CD4-positive, CD25-positive, alpha-beta regulatory T cell (primary cell): ENCODE measurements around the gene CDCP2. TPM values are rescaled to one million over a fixed set of nuclear protein-coding genes. Genes with fewer than 3 reads are reported as not detected.

Experiments
- ATAC-seq, 2 donors: fragments of 150-1000 bp; cut with Tn5 transposase; one replicate each; pipeline ENCODE4 v1.10.0; 2021; ENCODE audit warnings: low read depth in 2 of 2, moderate number of reproducible peaks in 2 of 2, moderate library complexity in 1 of 2
- DNase-seq, 3 donors: peaks; one replicate each; pipeline versions ENCODE4 v3.0.0 to v3.0.0-alpha.2; 2012 to 2022; ENCODE audit warnings: mixed read lengths in 1 of 3
- H3K27ac ChIP-seq: one replicate; pipeline ENCODE4 v1.7.0; 2013; ENCODE audit warnings: mild to moderate bottlenecking, low read length; ENCODE audit not compliant: insufficient read depth, poor library complexity, severe bottlenecking
- H3K27me3 ChIP-seq: one replicate; pipeline ENCODE4 v1.7.0; 2013; ENCODE audit warnings: low read length; ENCODE audit not compliant: control insufficient read depth, insufficient read depth
- H3K36me3 ChIP-seq: one replicate; pipeline ENCODE4 v1.7.0; 2013; ENCODE audit warnings: mild to moderate bottlenecking, low read length, moderate library complexity; ENCODE audit not compliant: control insufficient read depth, insufficient read depth
- H3K4me1 ChIP-seq: 2 replicates; pipeline ENCODE4 v1.7.0; 2013; ENCODE audit warnings: mild to moderate bottlenecking, low read length; ENCODE audit not compliant: insufficient read depth, control insufficient read depth, poor library complexity, severe bottlenecking
- H3K4me3 ChIP-seq: one replicate; pipeline ENCODE4 v1.7.0; 2013; ENCODE audit warnings: low read depth, mild to moderate bottlenecking, low read length, moderate library complexity
- H3K9me3 ChIP-seq, 2 experiments: 1 replicate in 1 of 2; 2 replicates in 1 of 2; pipeline ENCODE4 v1.7.0; 2013; ENCODE audit warnings: low read length in 2 of 2, mild to moderate bottlenecking in 1 of 2, moderate library complexity in 1 of 2; ENCODE audit not compliant: control insufficient read depth in 2 of 2
- H3K27ac Mint-ChIP-seq, 3 donors: one replicate each; pipeline ENCODE4 v1.8.0; 2020 to 2022; ENCODE audit warnings: mild to moderate bottlenecking in 3 of 3, mixed read lengths in 3 of 3, moderate library complexity in 2 of 3
- H3K27me3 Mint-ChIP-seq: one replicate; pipeline ENCODE4 v1.8.0; 2022; ENCODE audit warnings: mild to moderate bottlenecking, mixed read lengths
- H3K36me3 Mint-ChIP-seq: one replicate; pipeline ENCODE4 v1.8.0; 2020; ENCODE audit warnings: mixed read lengths
- H3K4me1 Mint-ChIP-seq, 4 donors: one replicate each; pipeline ENCODE4 v1.8.0; 2020 to 2022; ENCODE audit warnings: mixed read lengths in 4 of 4, mild to moderate bottlenecking in 1 of 4
- H3K4me3 Mint-ChIP-seq, 4 donors: one replicate each; pipeline ENCODE4 v1.8.0; 2020 to 2022; ENCODE audit warnings: mild to moderate bottlenecking in 4 of 4, mixed read lengths in 4 of 4, moderate library complexity in 3 of 4
- H3K9me3 Mint-ChIP-seq, 7 donors: one replicate each; pipeline ENCODE4 v1.8.0; 2020 to 2022; ENCODE audit warnings: mixed read lengths in 7 of 7, mild to moderate bottlenecking in 3 of 7, moderate library complexity in 2 of 7
- polyA plus RNA-seq, 4 donors: library from polyadenylated mRNA; unstranded; fragments of 300-500 nt; fragmentation: Illumina TruSeq; gene quantifications; one replicate each; pipeline ENCODE4 v1.2.3, GENCODE V29; 2021
- total RNA-seq: library from RNA; stranded (reverse); gene quantifications from one replicate; pipeline ENCODE4 v1.2.3, GENCODE V29; 2022

Gene CDCP2
- total and polyA plus RNA-seq, 5 donors from 2014 or later: 0.15 TPM; not detected in 4

DNA sequence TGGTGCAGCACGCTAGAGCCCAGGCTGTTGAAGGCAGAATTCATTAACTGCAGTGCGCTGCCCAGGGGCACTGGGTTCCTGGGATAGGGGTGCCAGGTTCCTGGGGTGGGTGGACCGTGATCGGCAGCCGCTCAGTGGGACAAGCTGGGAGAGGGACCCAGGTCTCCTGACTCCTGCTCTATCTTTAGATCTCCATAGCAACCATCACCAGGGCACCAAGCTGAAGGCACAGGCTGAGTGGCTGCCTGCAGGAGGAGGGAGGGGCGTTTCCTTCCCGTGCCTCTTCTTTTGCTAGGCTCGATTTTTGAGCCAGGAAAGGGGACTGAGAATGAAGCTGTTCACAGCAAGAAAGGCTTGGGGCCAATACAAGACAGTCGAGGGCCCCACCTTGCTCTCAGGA lies 20.9 kb upstream of the CDCP2 start:
- Histone ChIP-seq H3K27me3 (no peaks in the 10 kb centered on the region), H3K4me1 (peaks cover 4% of the 10 kb centered on the region), H3K36me3 (no peaks in the 10 kb centered on the region), H3K9me3 (no peaks in the 10 kb centered on the region), H3K4me3 (no peak overlapping the region), H3K27ac (no peak overlapping the region)
- Mint-ChIP-seq H3K36me3 (peaks cover 14% of the 10 kb centered on the region), H3K27ac (no peak overlapping the region), H3K4me3 (no peak overlapping the region), H3K4me1 (peaks cover 0 to 12% (median 5%) of the 10 kb centered on the region in 4 donors), H3K9me3 (no peaks in the 10 kb centered on the region), H3K27me3 (no peaks in the 10 kb centered on the region)
- no peak for ATAC-seq
- peak in 1 of 3 donors; percentile 16 for DNase-seq

DNA sequence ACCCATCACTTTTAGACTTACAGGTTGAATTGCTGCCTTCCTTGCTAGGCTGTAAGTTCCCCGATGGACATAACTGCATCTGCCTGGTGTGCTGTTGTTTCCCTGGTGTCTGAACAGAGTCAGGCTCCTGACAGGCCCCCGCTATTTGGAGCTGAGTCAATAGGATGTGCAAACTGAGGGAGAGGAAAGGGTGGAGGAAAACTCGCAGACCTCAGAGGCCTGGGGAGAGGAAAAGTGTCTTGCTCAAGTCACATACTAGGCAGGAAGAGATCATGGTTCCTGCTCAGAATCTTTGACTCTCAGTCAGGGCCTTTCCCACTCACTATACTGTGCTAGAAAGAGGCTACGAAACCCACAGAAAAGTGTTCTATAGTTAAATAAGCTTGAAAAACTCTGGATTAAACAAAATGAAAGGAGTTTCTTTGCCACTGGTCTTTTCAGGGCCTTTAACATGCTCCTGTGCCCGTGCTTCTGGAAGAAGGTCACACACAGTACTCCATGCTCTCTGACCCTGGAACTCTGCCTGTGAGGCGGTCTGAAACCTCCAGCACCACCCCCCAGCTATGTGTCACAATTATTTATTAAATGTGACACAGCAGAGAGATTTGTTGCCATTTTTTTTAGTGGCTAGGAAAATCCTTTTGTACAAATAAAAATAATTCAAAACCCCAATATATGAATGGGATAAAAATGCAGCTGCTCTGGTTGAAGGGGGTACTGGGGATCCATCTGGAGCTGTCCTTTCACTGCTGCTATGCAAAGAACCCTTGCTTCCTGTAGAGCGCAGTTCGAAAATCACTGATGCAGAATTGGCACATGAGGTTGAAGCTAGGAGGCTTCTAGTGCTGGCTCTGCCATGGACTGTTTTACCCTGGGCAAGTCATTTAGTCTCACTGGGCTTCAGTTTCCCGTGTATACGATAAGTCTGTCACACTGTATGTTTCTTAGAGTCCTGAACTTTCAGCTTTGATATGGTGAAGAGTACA lies 20.1 kb upstream of the CDCP2 start:
- Histone ChIP-seq H3K4me1 (peaks cover 4% of the 10 kb centered on the region), H3K27ac (no peak overlapping the region), H3K36me3 (no peaks in the 10 kb centered on the region), H3K9me3 (no peaks in the 10 kb centered on the region), H3K4me3 (no peak overlapping the region), H3K27me3 (no peaks in the 10 kb centered on the region)
- no peak overlapping the region for H3K4me3 Mint-ChIP-seq
- ATAC-seq (no peak), DNase-seq (no peak)
- no peaks in the 10 kb centered on the region for H3K27me3 Mint-ChIP-seq
- H3K36me3 Mint-ChIP-seq: peaks cover 7% of the 10 kb centered on the region
- H3K9me3 Mint-ChIP-seq: no peaks in the 10 kb centered on the region
- peaks cover 0 to 12% (median 5%) of the 10 kb centered on the region in 4 donors for H3K4me1 Mint-ChIP-seq
- peak overlapping the region in 1 of 3 donors; percentile 42 for H3K27ac Mint-ChIP-seq

DNA sequence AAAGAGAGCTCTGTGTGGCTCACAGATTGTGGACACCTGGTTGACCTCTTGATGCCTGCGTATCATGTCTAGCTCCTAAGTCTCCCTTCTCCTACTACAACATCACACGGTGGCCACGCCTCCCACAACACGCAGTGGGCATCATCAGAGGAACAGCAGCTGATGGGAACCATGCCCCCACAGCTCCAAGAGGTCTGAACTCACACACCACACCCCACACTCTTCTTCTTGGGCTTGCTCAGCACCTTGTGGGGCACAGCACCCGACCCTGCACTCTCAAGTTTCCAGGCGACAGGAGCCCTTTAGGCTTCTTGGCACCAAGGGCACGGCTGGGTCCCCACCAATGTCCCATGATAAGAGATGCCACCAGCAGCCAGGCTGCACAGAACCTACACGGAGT lies 18.8 kb upstream of the CDCP2 start:
- H3K36me3 Mint-ChIP-seq: peaks cover 7% of the 10 kb centered on the region
- H3K27me3 Mint-ChIP-seq: no peaks in the 10 kb centered on the region
- no peak overlapping the region for H3K4me3 Mint-ChIP-seq
- Histone ChIP-seq H3K9me3 (no peaks in the 10 kb centered on the region), H3K4me3 (no peak overlapping the region), H3K27me3 (no peaks in the 10 kb centered on the region), H3K36me3 (no peaks in the 10 kb centered on the region), H3K27ac (no peak overlapping the region), H3K4me1 (peaks cover 4% of the 10 kb centered on the region)
- peaks cover 0 to 12% (median 5%) of the 10 kb centered on the region in 4 donors for H3K4me1 Mint-ChIP-seq
- peak overlapping the region in 2 of 3 donors; percentile 27 to 82 for H3K27ac Mint-ChIP-seq
- no peak for ATAC-seq
- DNase-seq: no peak
- H3K9me3 Mint-ChIP-seq: no peaks in the 10 kb centered on the region

DNA sequence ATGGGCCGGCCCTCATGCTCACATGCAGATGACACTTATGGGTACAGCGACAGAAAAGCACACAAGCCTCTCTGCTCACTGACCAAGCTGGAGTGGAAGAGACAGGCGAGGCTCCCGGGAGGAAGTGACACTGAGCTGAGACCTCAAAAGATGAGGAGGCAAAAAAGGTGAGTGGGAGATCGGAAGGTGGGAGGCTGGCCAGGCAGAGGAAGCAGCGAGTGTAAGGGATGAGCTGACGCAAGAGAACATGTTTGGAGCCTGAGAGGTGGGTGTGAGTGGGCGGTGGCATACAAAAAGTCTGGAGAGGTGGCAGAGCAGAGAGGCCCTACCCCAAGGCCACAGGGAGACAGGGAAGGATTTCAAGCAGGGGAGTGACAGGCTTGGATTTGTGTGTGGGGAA lies 18.2 kb upstream of the CDCP2 start:
- Mint-ChIP-seq H3K4me1 (peaks cover 0 to 12% (median 5%) of the 10 kb centered on the region in 4 donors), H3K9me3 (no peaks in the 10 kb centered on the region), H3K27ac (peak overlapping the region; percentile 27 to 82 (median 50)), H3K27me3 (no peaks in the 10 kb centered on the region), H3K4me3 (peak overlapping the region in 1 of 4 donors; percentile 45), H3K36me3 (peaks cover 10% of the 10 kb centered on the region)
- H3K27me3 ChIP-seq: no peaks in the 10 kb centered on the region
- peaks cover 4% of the 10 kb centered on the region for H3K4me1 ChIP-seq
- H3K27ac ChIP-seq: no peak overlapping the region
- DNase-seq (no peak), ATAC-seq (no peak)
- no peaks in the 10 kb centered on the region for H3K9me3 ChIP-seq
- H3K36me3 ChIP-seq: no peaks in the 10 kb centered on the region
- H3K4me3 ChIP-seq: no peak overlapping the region

DNA sequence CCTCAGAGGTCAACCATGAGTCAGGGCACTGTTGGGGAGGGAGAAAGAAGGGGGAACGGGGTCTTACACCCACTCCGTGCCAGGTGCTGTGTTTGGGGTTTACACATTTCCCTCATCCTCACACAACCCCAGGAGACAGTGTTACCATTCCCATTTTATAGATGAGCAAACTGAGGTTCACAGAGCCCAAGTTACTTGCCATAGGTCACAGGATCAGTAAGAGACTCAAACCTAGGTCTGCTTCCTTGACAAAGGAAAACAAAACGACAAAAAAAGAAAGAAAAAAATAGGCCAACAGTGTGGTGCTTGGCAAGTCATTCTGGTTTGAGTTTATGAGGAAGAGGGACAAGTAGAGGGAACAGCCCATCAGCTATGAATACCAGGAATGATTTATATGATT lies 16.3 kb upstream of the CDCP2 start:
- no peaks in the 10 kb centered on the region for H3K36me3 ChIP-seq
- peaks cover 14% of the 10 kb centered on the region for H3K36me3 Mint-ChIP-seq
- H3K27me3 ChIP-seq: no peaks in the 10 kb centered on the region
- no peak for DNase-seq
- H3K27me3 Mint-ChIP-seq: no peaks in the 10 kb centered on the region
- H3K9me3 ChIP-seq: no peaks in the 10 kb centered on the region
- H3K9me3 Mint-ChIP-seq: no peaks in the 10 kb centered on the region
- H3K4me1 ChIP-seq: peaks cover 4% of the 10 kb centered on the region
- no peak overlapping the region for H3K27ac ChIP-seq
- no peak overlapping the region for H3K4me3 Mint-ChIP-seq
- H3K27ac Mint-ChIP-seq: peak overlapping the region in 2 of 3 donors; percentile 7 to 39
- no peak overlapping the region for H3K4me3 ChIP-seq
- no peak for ATAC-seq
- peaks cover 0 to 12% (median 5%) of the 10 kb centered on the region in 4 donors for H3K4me1 Mint-ChIP-seq

DNA sequence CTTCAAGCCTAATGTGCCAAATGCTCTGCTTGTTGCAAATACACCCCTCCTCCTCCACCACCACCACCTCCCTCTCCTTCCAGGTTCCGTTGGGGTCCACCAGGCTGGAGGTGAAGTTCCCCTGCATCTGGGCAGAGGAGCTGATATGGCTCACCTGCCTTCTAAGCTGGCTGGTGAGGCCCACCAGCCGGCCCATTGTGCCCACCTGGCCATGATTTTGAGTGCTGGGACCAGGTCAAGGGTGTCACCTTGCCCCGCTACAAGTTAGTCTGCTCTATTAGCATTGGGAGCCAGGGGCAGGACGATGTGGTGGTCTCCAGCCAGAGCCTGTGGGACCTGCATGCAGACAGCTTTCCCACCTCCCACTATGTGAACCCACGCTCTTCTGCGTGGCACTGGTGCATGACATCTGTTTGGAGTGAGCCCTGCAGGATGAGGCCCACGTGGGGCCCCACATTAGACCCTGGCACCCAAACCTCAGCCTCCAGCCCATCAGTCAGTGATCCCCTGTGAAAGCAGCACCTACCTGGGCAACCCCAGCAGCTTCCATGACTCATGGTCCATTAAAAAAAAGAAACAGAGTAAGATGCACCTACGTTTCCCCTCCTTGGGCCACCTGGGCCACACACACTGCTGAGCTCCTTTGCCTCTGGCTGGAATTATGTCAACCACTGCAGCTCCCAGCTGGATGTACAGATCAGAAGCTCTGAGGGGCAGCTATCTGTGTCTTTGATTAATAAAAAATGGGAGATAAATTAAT lies 15.6 kb upstream of the CDCP2 start:
- H3K36me3 Mint-ChIP-seq: peaks cover 14% of the 10 kb centered on the region
- no peak overlapping the region for H3K4me3 ChIP-seq
- H3K4me1 ChIP-seq: peaks cover 4% of the 10 kb centered on the region
- no peak overlapping the region for H3K27ac ChIP-seq
- no peak overlapping the region for H3K27ac Mint-ChIP-seq
- H3K4me1 Mint-ChIP-seq: peaks cover 0 to 12% (median 5%) of the 10 kb centered on the region in 4 donors
- no peaks in the 10 kb centered on the region for H3K9me3 Mint-ChIP-seq
- no peaks in the 10 kb centered on the region for H3K9me3 ChIP-seq
- DNase-seq: no peak
- no peak overlapping the region for H3K4me3 Mint-ChIP-seq
- no peaks in the 10 kb centered on the region for H3K27me3 ChIP-seq
- no peak for ATAC-seq
- no peaks in the 10 kb centered on the region for H3K36me3 ChIP-seq
- no peaks in the 10 kb centered on the region for H3K27me3 Mint-ChIP-seq

DNA sequence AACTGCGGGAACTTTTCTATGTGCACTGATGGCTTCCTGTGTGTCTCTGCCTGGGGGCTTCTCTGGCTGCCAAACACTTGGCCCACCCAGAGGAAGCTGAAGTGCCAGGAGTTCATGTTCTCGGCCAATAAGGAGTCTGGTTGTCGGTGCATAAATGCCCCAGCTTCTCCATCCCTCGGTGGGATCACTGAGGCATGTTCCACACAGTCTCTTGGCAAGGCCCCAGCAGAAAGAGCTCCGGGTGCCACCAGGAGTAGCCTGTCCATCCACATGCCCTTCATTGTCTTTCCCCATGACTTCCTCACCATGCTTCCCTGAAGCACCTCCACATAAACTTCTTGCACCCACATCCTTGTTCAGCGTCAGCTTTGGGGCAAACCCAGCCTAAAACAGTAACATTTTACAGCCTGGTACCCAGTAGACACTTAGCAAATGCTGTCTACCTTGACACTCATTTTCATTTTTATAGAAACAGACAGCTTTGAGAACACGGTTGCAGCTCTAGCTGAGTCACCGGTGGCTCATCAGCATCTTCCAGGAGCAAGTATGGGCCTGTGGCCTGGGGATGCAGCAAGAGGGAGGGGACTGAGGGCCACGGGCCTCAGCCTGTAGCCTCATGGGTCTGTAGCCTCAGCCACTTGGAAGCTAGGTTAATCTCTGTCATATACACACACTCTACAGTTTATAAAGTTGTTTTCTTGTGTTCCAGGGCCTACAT lies 14.8 kb upstream of the CDCP2 start:
- Mint-ChIP-seq H3K27me3 (peaks cover 3% of the 10 kb centered on the region), H3K9me3 (no peaks in the 10 kb centered on the region), H3K4me3 (peak overlapping the region in 1 of 4 donors; percentile 27), H3K4me1 (peaks cover 0 to 12% (median 5%) of the 10 kb centered on the region in 4 donors), H3K27ac (peak overlapping the region in 1 of 3 donors; percentile 73), H3K36me3 (peaks cover 14% of the 10 kb centered on the region)
- Histone ChIP-seq H3K9me3 (no peaks in the 10 kb centered on the region), H3K27me3 (no peaks in the 10 kb centered on the region), H3K36me3 (no peaks in the 10 kb centered on the region), H3K4me1 (peaks cover 4% of the 10 kb centered on the region), H3K4me3 (no peak overlapping the region), H3K27ac (no peak overlapping the region)
- ATAC-seq (no peak), DNase-seq (no peak)
